Measurements from ENCODE around the gene DCAF12. TPM values are rescaled to one million over a fixed set of nuclear protein-coding genes. Genes with fewer than 3 reads are reported as not detected.
"Not testable (repeated sequence)": the region's sequence is repeated elsewhere in the genome, so short reads cannot be mapped to it uniquely, and the experiment has no call there.

Gene DCAF12
- total RNA-seq, 1 donor from 2014 or later, result 54.9 TPM

- ATAC-seq (no peak), DNase-seq (ENCODE audit: low spot score) (no peak)
- intact Hi-C loops (cut with DNase I), result no loop called here
Measured at GRCh38 chr9:34079181-34079580, 47.3 kb downstream of the DCAF12 start.

GRCh38 chr9:34072868-34073590 is 53.5 kb downstream of the DCAF12 start:
- ATAC-seq (peak; percentile 41), DNase-seq (ENCODE audit: low spot score) (no peak)
- intact Hi-C loops (cut with DNase I), result no loop called here

- DNase-seq (ENCODE audit: low spot score) (no peak), ATAC-seq (no peak)
- intact Hi-C loops (cut with DNase I), result no loop called here
Measured at GRCh38 chr9:34072410-34072809, 54.1 kb downstream of the DCAF12 start.

- intact Hi-C loops (cut with DNase I), result no loop called here
- ATAC-seq (no peak), DNase-seq (ENCODE audit: low spot score) (no peak)
Measured at GRCh38 chr9:34070606-34071324, 55.7 kb downstream of the DCAF12 start.

GRCh38 chr9:34069831-34070230 is 56.7 kb downstream of the DCAF12 start:
- intact Hi-C loops (cut with DNase I), result no loop called here
- ATAC-seq (no peak), DNase-seq (ENCODE audit: low spot score) (no peak)

- intact Hi-C loops (cut with DNase I), result no loop called here
- DNase-seq (ENCODE audit: low spot score) (no peak), ATAC-seq (no peak)
Measured at GRCh38 chr9:34065541-34065940, 61.0 kb downstream of the DCAF12 start.

- intact Hi-C loops (cut with DNase I), result no loop called here
- ATAC-seq, result no peak
- no peak for DNase-seq (ENCODE audit: low spot score)
Measured at GRCh38 chr9:34059954-34060353, 66.5 kb downstream of the DCAF12 start.

GRCh38 chr9:34059281-34059680 is 67.2 kb downstream of the DCAF12 start:
- intact Hi-C loops (cut with DNase I), result no loop called here
- ATAC-seq (no peak), DNase-seq (ENCODE audit: low spot score) (no peak)

- intact Hi-C loops (cut with DNase I), result no loop called here
- no peak for DNase-seq (ENCODE audit: low spot score)
- no peak for ATAC-seq
Measured at GRCh38 chr9:34049630-34050384, 76.7 kb downstream of the DCAF12 start.

GRCh38 chr9:34048727-34049629 is 77.5 kb downstream of the DCAF12 start, which contains the start of gene UBAP2:
Gene UBAP2, minus strand, starts transcription at chr9:34048887. Its CDS starts 31,739 bp downstream, at chr9:34017148.
- ATAC-seq (peak; percentile 98), DNase-seq (ENCODE audit: low spot score) (peak; percentile 99)
- intact Hi-C loops (cut with DNase I), result no loop called here

GRCh38 chr9:34047864-34048726 is 78.4 kb downstream of the DCAF12 start:
- intact Hi-C loops (cut with DNase I), result no loop called here
- peak; percentile 70 for DNase-seq (ENCODE audit: low spot score)
- ATAC-seq, result peak; percentile 20

GRCh38 chr9:34046784-34047379 is 79.6 kb downstream of the DCAF12 start:
- intact Hi-C loops (cut with DNase I), result no loop called here
- DNase-seq (ENCODE audit: low spot score), result no peak
- ATAC-seq, result no peak

- DNase-seq (ENCODE audit: low spot score), result no peak
- no peak for ATAC-seq
- intact Hi-C loops (cut with DNase I), result no loop called here
Measured at GRCh38 chr9:34045903-34046302, 80.6 kb downstream of the DCAF12 start.

GRCh38 chr9:34042074-34042473 is 84.4 kb downstream of the DCAF12 start:
- ATAC-seq; intact Hi-C loops (cut with DNase I); DNase-seq (ENCODE audit: low spot score): not testable (repeated sequence)

GRCh38 chr9:34038851-34039250 is 87.6 kb downstream of the DCAF12 start:
- not testable (repeated sequence) for DNase-seq (ENCODE audit: low spot score); ATAC-seq
- intact Hi-C loops (cut with DNase I), result loop anchor here (10.0 kb wide), 1 partner anchor 516 kb away; no protein-coding TSS in a partner anchor

- DNase-seq (ENCODE audit: low spot score), result no peak
Measured at GRCh38 chr9:34037626-34038025, 88.9 kb downstream of the DCAF12 start.

GRCh38 chr9:34036625-34037024 is 89.9 kb downstream of the DCAF12 start:
- intact Hi-C loops (cut with DNase I), result loop anchor here (10.0 kb wide), 1 partner anchor 518 kb away; no protein-coding TSS in a partner anchor
- ATAC-seq (no peak), DNase-seq (ENCODE audit: low spot score) (no peak)

More at GRCh38 chr9:34037626-34038025, 88.9 kb downstream of the DCAF12 start:
- ATAC-seq, result no peak
- intact Hi-C loops (cut with DNase I), result loop anchor here (10.0 kb wide), 1 partner anchor 517 kb away; no protein-coding TSS in a partner anchor
